ENCODE data around the gene TNFRSF4. TPM values are rescaled to one million over a fixed set of nuclear protein-coding genes. Genes with fewer than 3 reads are reported as not detected.

The TNFRSF4 gene
- total and polyA plus RNA-seq, 4 experiments from 2014 or later, result 13.5 to 75.1 (median 39.3) TPM

- Mint-ChIP-seq H3K36me3 (peaks cover 20 to 46% of the 10 kb centered on the region in 2 donors), H3K4me1 (peaks cover 12 to 48% (median 27%) of the 10 kb centered on the region in 4 donors), H3K4me3 (peak overlapping the region in 1 of 8 donors; percentile 30), H3K27ac (peak overlapping the region in 4 of 7 donors; percentile 13 to 80 (median 58)), H3K27me3 (no peaks in the 10 kb centered on the region), H3K9me3 (peaks cover 0 to 2% (median 0%) of the 10 kb centered on the region in 8 donors)
- no peaks in the 10 kb centered on the region for H3K9me3 ChIP-seq (ENCODE audit: control insufficient read depth in 1 of 2, low read length in 2 of 2)
- no peak overlapping the region for H3K4me3 ChIP-seq (ENCODE audit: low read length in 2 of 2)
- ChIA-PET CTCF (ENCODE audit: partially characterized antibody) (no interaction called here), POLR2A (ENCODE audit: partially characterized antibody) (no interaction called here)
- peaks cover 40% of the 10 kb centered on the region for H3K36me3 ChIP-seq (ENCODE audit: insufficient read depth, low read length)
- H3K27ac ChIP-seq (ENCODE audit: low read depth, low read length), result no peak overlapping the region
- no peak for DNase-seq
- H3K4me1 ChIP-seq (ENCODE audit: insufficient read depth, low read length), result peaks cover 30% of the 10 kb centered on the region
- intact Hi-C loops (cut with micrococcal nuclease), result no loop called here
- no peaks in the 10 kb centered on the region for H3K27me3 ChIP-seq (ENCODE audit: insufficient read depth, low read length)
Observed at GRCh38 chr1:1221887-1222574, 8.1 kb upstream of the TNFRSF4 start.

GRCh38 chr1:1220197-1220596, 6.2 kb upstream of the TNFRSF4 start:
- H3K36me3 Mint-ChIP-seq, result peaks cover 11 to 46% of the 10 kb centered on the region in 2 donors
- H3K27ac ChIP-seq (ENCODE audit: low read depth, low read length), result peak overlapping the region; percentile 86
- peaks cover 48% of the 10 kb centered on the region for H3K4me1 ChIP-seq (ENCODE audit: insufficient read depth, low read length)
- H3K9me3 ChIP-seq (ENCODE audit: control insufficient read depth in 1 of 2, low read length in 2 of 2), result no peaks in the 10 kb centered on the region
- H3K27ac Mint-ChIP-seq, result peak overlapping the region; percentile 86 to 94 (median 89)
- H3K36me3 ChIP-seq (ENCODE audit: insufficient read depth, low read length), result peaks cover 28% of the 10 kb centered on the region
- no peaks in the 10 kb centered on the region for H3K27me3 Mint-ChIP-seq
- H3K4me3 Mint-ChIP-seq, result peak overlapping the region in 1 of 8 donors; percentile 29
- H3K9me3 Mint-ChIP-seq, result peaks cover 0 to 2% (median 0%) of the 10 kb centered on the region in 8 donors
- DNase-seq, result no peak
- no peak overlapping the region for H3K4me3 ChIP-seq (ENCODE audit: low read length in 2 of 2)
- POLR2A ChIA-PET (ENCODE audit: partially characterized antibody), result interaction anchor here (1.3 to 1.9 kb wide), 2 partner anchors 12 to 13 kb away, joined by 3 to 5 read pairs; partner anchors contain the start of gene TNFRSF18
- intact Hi-C loops (cut with micrococcal nuclease), result no loop called here
- H3K27me3 ChIP-seq (ENCODE audit: insufficient read depth, low read length), result no peaks in the 10 kb centered on the region
- CTCF ChIA-PET (ENCODE audit: partially characterized antibody), result no interaction called here
- H3K4me1 Mint-ChIP-seq, result peaks cover 17 to 61% (median 32%) of the 10 kb centered on the region in 4 donors

- Mint-ChIP-seq H3K4me3 (peak overlapping the region in 6 of 8 donors; percentile 33 to 80 (median 49)), H3K36me3 (peaks cover 11 to 40% of the 10 kb centered on the region in 2 donors), H3K9me3 (peaks cover 0 to 2% (median 0%) of the 10 kb centered on the region in 8 donors), H3K27ac (peak overlapping the region; percentile 86 to 94 (median 90)), H3K4me1 (peaks cover 20 to 65% (median 40%) of the 10 kb centered on the region in 4 donors), H3K27me3 (no peaks in the 10 kb centered on the region)
- H3K4me1 ChIP-seq (ENCODE audit: insufficient read depth, low read length), result peaks cover 56% of the 10 kb centered on the region
- intact Hi-C loops (cut with micrococcal nuclease), result no loop called here
- peak overlapping the region; percentile 86 for H3K27ac ChIP-seq (ENCODE audit: low read depth, low read length)
- H3K36me3 ChIP-seq (ENCODE audit: insufficient read depth, low read length), result peaks cover 21% of the 10 kb centered on the region
- H3K9me3 ChIP-seq (ENCODE audit: control insufficient read depth in 1 of 2, low read length in 2 of 2), result no peaks in the 10 kb centered on the region
- H3K27me3 ChIP-seq (ENCODE audit: insufficient read depth, low read length), result no peaks in the 10 kb centered on the region
- peak overlapping the region in 1 of 2 donors; percentile 28 for H3K4me3 ChIP-seq (ENCODE audit: low read length in 2 of 2)
- POLR2A ChIA-PET (ENCODE audit: partially characterized antibody), result interaction anchor here (1.2 to 1.9 kb wide), 4 partner anchors 11 to 14 kb away, joined by 3 to 5 read pairs (median 4); partner anchors contain the start of gene TNFRSF18
- peak; percentile 57 to 79 (median 64) for DNase-seq
- CTCF ChIA-PET (ENCODE audit: partially characterized antibody), result no interaction called here
Observed at GRCh38 chr1:1219341-1219740, 5.4 kb upstream of the TNFRSF4 start.

GRCh38 chr1:1218524-1219200, 4.7 kb upstream of the TNFRSF4 start:
- Mint-ChIP-seq H3K27me3 (no peaks in the 10 kb centered on the region), H3K27ac (peak overlapping the region; percentile 86 to 94 (median 90)), H3K4me1 (peaks cover 20 to 68% (median 42%) of the 10 kb centered on the region in 4 donors), H3K36me3 (peaks cover 11 to 37% of the 10 kb centered on the region in 2 donors), H3K4me3 (peak overlapping the region in 7 of 8 donors; percentile 16 to 63 (median 41)), H3K9me3 (peaks cover 0 to 2% (median 0%) of the 10 kb centered on the region in 8 donors)
- H3K27ac ChIP-seq (ENCODE audit: low read depth, low read length), result peak overlapping the region; percentile 86
- intact Hi-C loops (cut with micrococcal nuclease), result no loop called here
- H3K4me1 ChIP-seq (ENCODE audit: insufficient read depth, low read length), result peaks cover 63% of the 10 kb centered on the region
- ChIA-PET POLR2A (ENCODE audit: partially characterized antibody) (interaction anchor here (0.7 to 4.1 kb wide), 8 partner anchors 8 to 61 kb away, joined by 3 to 38 read pairs (median 4); partner anchors contain the start of gene TNFRSF18), CTCF (ENCODE audit: partially characterized antibody) (no interaction called here)
- H3K27me3 ChIP-seq (ENCODE audit: insufficient read depth, low read length), result no peaks in the 10 kb centered on the region
- peaks cover 21% of the 10 kb centered on the region for H3K36me3 ChIP-seq (ENCODE audit: insufficient read depth, low read length)
- peak overlapping the region in 1 of 2 donors; percentile 28 for H3K4me3 ChIP-seq (ENCODE audit: low read length in 2 of 2)
- no peaks in the 10 kb centered on the region for H3K9me3 ChIP-seq (ENCODE audit: control insufficient read depth in 1 of 2, low read length in 2 of 2)
- no peak for DNase-seq

- H3K27me3 ChIP-seq (ENCODE audit: insufficient read depth, low read length), result no peaks in the 10 kb centered on the region
- intact Hi-C loops (cut with micrococcal nuclease), result no loop called here
- DNase-seq, result no peak
- peak overlapping the region in 5 of 8 donors; percentile 15 to 49 (median 42) for H3K4me3 Mint-ChIP-seq
- H3K27ac ChIP-seq (ENCODE audit: low read depth, low read length), result peak overlapping the region; percentile 86
- peaks cover 16% of the 10 kb centered on the region for H3K36me3 ChIP-seq (ENCODE audit: insufficient read depth, low read length)
- peaks cover 20 to 64% (median 39%) of the 10 kb centered on the region in 4 donors for H3K4me1 Mint-ChIP-seq
- no peaks in the 10 kb centered on the region for H3K9me3 Mint-ChIP-seq
- no peaks in the 10 kb centered on the region for H3K9me3 ChIP-seq (ENCODE audit: control insufficient read depth in 1 of 2, low read length in 2 of 2)
- no peak overlapping the region for H3K4me3 ChIP-seq (ENCODE audit: low read length in 2 of 2)
- H3K27me3 Mint-ChIP-seq, result no peaks in the 10 kb centered on the region
- ChIA-PET POLR2A (ENCODE audit: partially characterized antibody) (interaction anchor here (0.7 to 4.1 kb wide), 6 partner anchors 8 to 74 kb away, joined by 3 to 38 read pairs (median 3); partner anchors contain the start of gene TNFRSF18), CTCF (ENCODE audit: partially characterized antibody) (no interaction called here)
- H3K27ac Mint-ChIP-seq, result peak overlapping the region; percentile 79 to 98 (median 86)
- H3K36me3 Mint-ChIP-seq, result peaks cover 7 to 31% of the 10 kb centered on the region in 2 donors
- peaks cover 70% of the 10 kb centered on the region for H3K4me1 ChIP-seq (ENCODE audit: insufficient read depth, low read length)
Observed at GRCh38 chr1:1217621-1218523, 3.9 kb upstream of the TNFRSF4 start.

- no peaks in the 10 kb centered on the region for H3K9me3 Mint-ChIP-seq
- peaks cover 4 to 25% of the 10 kb centered on the region in 2 donors for H3K36me3 Mint-ChIP-seq
- peak overlapping the region; percentile 98 to 100 (median 99) for H3K27ac Mint-ChIP-seq
- POLR2A ChIA-PET (ENCODE audit: partially characterized antibody), result interaction anchor here (0.6 to 4.1 kb wide), 6 partner anchors 9 to 80 kb away, joined by 3 to 38 read pairs (median 4); partner anchors contain the start of genes B3GALT6 and TNFRSF18
- no peaks in the 10 kb centered on the region for H3K27me3 Mint-ChIP-seq
- no peak overlapping the region for H3K4me3 ChIP-seq (ENCODE audit: low read length in 2 of 2)
- H3K27ac ChIP-seq (ENCODE audit: low read depth, low read length), result peak overlapping the region; percentile 86
- DNase-seq, result peak; percentile 74 to 83 (median 82)
- no peaks in the 10 kb centered on the region for H3K27me3 ChIP-seq (ENCODE audit: insufficient read depth, low read length)
- H3K4me3 Mint-ChIP-seq, result peak overlapping the region; percentile 33 to 98 (median 84)
- H3K4me1 ChIP-seq (ENCODE audit: insufficient read depth, low read length), result peaks cover 75% of the 10 kb centered on the region
- H3K9me3 ChIP-seq (ENCODE audit: control insufficient read depth in 1 of 2, low read length in 2 of 2), result no peaks in the 10 kb centered on the region
- CTCF ChIA-PET (ENCODE audit: partially characterized antibody), result interaction anchor here (0.7 kb wide), 1 partner anchor 10 kb away, joined by 3 read pairs; no protein-coding TSS in a partner anchor
- peaks cover 10% of the 10 kb centered on the region for H3K36me3 ChIP-seq (ENCODE audit: insufficient read depth, low read length)
- peaks cover 17 to 64% (median 36%) of the 10 kb centered on the region in 4 donors for H3K4me1 Mint-ChIP-seq
- intact Hi-C loops (cut with micrococcal nuclease), result no loop called here
Observed at GRCh38 chr1:1216770-1217620, 3.0 kb upstream of the TNFRSF4 start.

Data from CD4-positive, alpha-beta memory T cell (primary cell).